ENCODE data around the gene PACSIN1.

- no peak for TF ChIP-seq EZH2 (IDR thresholded peaks at IDR 0.05; ENCODE audit: borderline replicate concordance, low read depth, low read length, poor library complexity, severe bottlenecking)
- TF ChIP-seq CTCF (conservative IDR thresholded peaks at IDR 0.05; ENCODE audit: low read depth, low read length) = no peak
Measured at GRCh38 chr6:34517461-34517881, 51.6 kb downstream of the PACSIN1 start.
